WTC11 (cell line): ENCODE results near the gene C12orf43.

Experiments
- AR ChIP-seq: fragments of 250-450 bp; sonication (Bioruptor Pico); IDR thresholded peaks from 2 replicates; pipeline ENCODE4 v1.9.0; 2021; ENCODE audit warnings: mild to moderate bottlenecking
- ATF3 ChIP-seq: sonication (generic); formaldehyde crosslinking; conservative IDR thresholded peaks from 2 replicates; pipeline ENCODE4 v1.8.1; 2022; ENCODE audit warnings: mild to moderate bottlenecking, missing genetic modification reagents
- ATF6 ChIP-seq: sonication (generic); formaldehyde crosslinking; IDR thresholded peaks from 2 replicates; pipeline ENCODE4 v1.8.1; 2023; ENCODE audit warnings: mild to moderate bottlenecking, missing genetic modification reagents
- CTCF ChIP-seq: fragments of 200-600 bp; IDR thresholded peaks from 2 replicates; pipeline ENCODE4 v1.8.0; 2022; ENCODE audit warnings: antibody characterized with exemption
- FOXJ3 ChIP-seq: sonication (generic); formaldehyde crosslinking; IDR thresholded peaks from 2 replicates; pipeline ENCODE4 v1.9.0; 2021; ENCODE audit warnings: missing genetic modification reagents, mild to moderate bottlenecking, borderline replicate concordance
- FOXP4 ChIP-seq: sonication (generic); formaldehyde crosslinking; IDR thresholded peaks from 2 replicates; pipeline ENCODE4 v1.8.0; 2022; ENCODE audit warnings: mild to moderate bottlenecking, missing genetic modification reagents
- JAZF1 ChIP-seq: fragments of 250-450 bp; sonication (Bioruptor Pico); IDR thresholded peaks from 2 replicates; pipeline ENCODE4 v1.9.0; 2021; ENCODE audit warnings: moderate library complexity, mild to moderate bottlenecking, inconsistent platforms
- NR3C1 ChIP-seq: sonication (generic); formaldehyde crosslinking; conservative IDR thresholded peaks from 2 replicates; pipeline ENCODE4 v1.8.1; 2023; ENCODE audit warnings: low read depth, mild to moderate bottlenecking, missing genetic modification reagents
- RELA ChIP-seq: sonication (generic); formaldehyde crosslinking; IDR thresholded peaks from 2 replicates; pipeline ENCODE4 v1.8.1; 2022; ENCODE audit warnings: missing genetic modification reagents, mild to moderate bottlenecking, borderline replicate concordance
- SMAD3 ChIP-seq: sonication (generic); formaldehyde crosslinking; IDR thresholded peaks from 2 replicates; pipeline ENCODE4 v1.8.0; 2022; ENCODE audit warnings: missing genetic modification reagents, mild to moderate bottlenecking, borderline replicate concordance
- USF2 ChIP-seq: sonication (generic); formaldehyde crosslinking; IDR thresholded peaks from 2 replicates; pipeline ENCODE4 v1.8.1; 2023; ENCODE audit warnings: mild to moderate bottlenecking, missing genetic modification reagents, moderate library complexity

- TF ChIP-seq CTCF (no peak), SMAD3 (CRISPR knock-in tag) (no peak), FOXJ3 (CRISPR knock-in tag) (no peak), AR (no peak), RELA (CRISPR knock-in tag) (no peak), FOXP4 (CRISPR knock-in tag) (no peak), ATF3 (CRISPR knock-in tag) (no peak), USF2 (no peak), ATF6 (CRISPR knock-in tag) (no peak), JAZF1 (CRISPR knock-in tag) (no peak), NR3C1 (CRISPR knock-in tag) (no peak)
Measured at GRCh38 chr12:120959111-120959878, 57.0 kb downstream of the C12orf43 start.
